Esophagus squamous epithelium (tissue), 4 donors: Measurements from ENCODE around the gene POLN.

Experiments used
- CTCF ChIP-seq, 6 experiments: fragments of 450-650 bp in 4 of 6; fragments of 200-600 bp in 2 of 6; sonication (generic) in 2 of 6; IDR thresholded peaks; one replicate each; pipeline ENCODE4 v1.5.1; 2016 to 2019; ENCODE audit warnings: antibody characterized with exemption in 6 of 6, mild to moderate bottlenecking in 4 of 6, moderate library complexity in 4 of 6
- POLR2A ChIP-seq, 4 donors: fragments of 450-650 bp; IDR thresholded peaks; one replicate each; pipeline ENCODE4 v1.6.1; 2017; ENCODE audit warnings: antibody characterized with exemption in 4 of 4, mild to moderate bottlenecking in 4 of 4, moderate library complexity in 3 of 4

- no peak for TF ChIP-seq CTCF (IDR thresholded peaks at IDR 0.05)
- TF ChIP-seq POLR2A (IDR thresholded peaks at IDR 0.05): no peak
Observed at GRCh38 chr4:2064276-2064991, 177.5 kb downstream of the POLN start.
